PC-9 (cell line): ENCODE measurements around the gene EXOSC7. TPM values are rescaled to one million over a fixed set of nuclear protein-coding genes. Genes with fewer than 3 reads are reported as not detected.
"Not testable (repeated sequence)": the region's sequence is repeated elsewhere in the genome, so short reads cannot be mapped to it uniquely, and the experiment has no call there.

Experiments used
- BruUV-seq: library from RNA; stranded (reverse); fragments of 400-500 nt; replicated peaks from 2 replicates; lab custom pipeline; 2021; lab: Mats Ljungman, UMichigan
- CTCF ChIA-PET: fragments of 300-600 bp; sonication (Branson Sonifier 250); formaldehyde crosslinking; loops from one replicate; lab custom pipeline; 2022; ENCODE audit warnings: antibody characterized with exemption; lab: Charles Lee
- POLR2A ChIA-PET: fragments of 300-600 bp; sonication (Branson Sonifier 250); formaldehyde crosslinking; loops from one replicate; lab custom pipeline; 2022; ENCODE audit warnings: antibody characterized with exemption; ENCODE audit not compliant: unreplicated experiment; lab: Charles Lee
- DNase-seq, 2 experiments: peaks; one replicate each; pipeline versions ENCODE4 v3.0.0 to v3.0.0-alpha.2; 2015 to 2022; ENCODE audit warnings: mixed read lengths in 1 of 2
- H2AFZ ChIP-seq: fragments of 200-600 bp; sonication (generic); 2 replicates; pipeline ENCODE4 v1.8.1; 2017; ENCODE audit warnings: antibody characterized with exemption
- H3F3A ChIP-seq: fragments of 200-600 bp; sonication (generic); 2 replicates; pipeline ENCODE4 v1.8.1; 2017; ENCODE audit warnings: antibody characterized with exemption, mild to moderate bottlenecking, low read depth; ENCODE audit not compliant: insufficient read depth
- H3K27ac ChIP-seq: fragments of 200-600 bp; sonication (generic); 2 replicates; pipeline ENCODE4 v1.6.1; 2016; ENCODE audit warnings: mixed run types
- H3K27me3 ChIP-seq: fragments of 200-600 bp; sonication (generic); 2 replicates; pipeline ENCODE4 v1.6.1; 2016; ENCODE audit warnings: low read depth, mixed run types; ENCODE audit not compliant: insufficient read depth
- H3K36me3 ChIP-seq: fragments of 200-600 bp; sonication (generic); 2 replicates; pipeline ENCODE4 v1.6.1; 2016; ENCODE audit warnings: low read depth, mixed run types
- H3K4me1 ChIP-seq: fragments of 200-600 bp; sonication (generic); replicated peaks from 2 replicates; pipeline ENCODE4 v1.6.1; 2016; ENCODE audit warnings: mixed run types; ENCODE audit not compliant: insufficient read depth
- H3K4me2 ChIP-seq: fragments of 200-600 bp; sonication (generic); 2 replicates; pipeline ENCODE4 v1.6.1; 2017; ENCODE audit warnings: mixed run types
- H3K4me3 ChIP-seq: fragments of 200-600 bp; sonication (generic); 2 replicates; pipeline ENCODE4 v1.6.1; 2016; ENCODE audit warnings: mixed run types
- H3K79me2 ChIP-seq: fragments of 200-600 bp; sonication (generic); 2 replicates; pipeline ENCODE4 v1.6.1; 2017; ENCODE audit warnings: low read depth, mixed run types
- H3K9me2 ChIP-seq: fragments of 200-600 bp; sonication (generic); 2 replicates; pipeline ENCODE4 v1.8.1; 2017; ENCODE audit warnings: mild to moderate bottlenecking; ENCODE audit not compliant: insufficient read depth
- H3K9me3 ChIP-seq: fragments of 200-600 bp; sonication (generic); 2 replicates; pipeline ENCODE4 v1.8.1; 2016; ENCODE audit warnings: low read depth; ENCODE audit not compliant: insufficient read depth
- H4K20me1 ChIP-seq: fragments of 200-600 bp; sonication (generic); 2 replicates; pipeline ENCODE4 v1.8.1; 2017; ENCODE audit not compliant: insufficient read depth
- CTCF ChIP-seq: fragments of 200-600 bp; sonication (generic); conservative IDR thresholded peaks from 2 replicates; pipeline ENCODE4 v1.6.1; 2017; ENCODE audit warnings: mixed run types, antibody characterized with exemption, mild to moderate bottlenecking, moderate library complexity
- EZH2 ChIP-seq: fragments of 200-600 bp; sonication (generic); IDR thresholded peaks from 2 replicates; pipeline ENCODE4 v1.8.0; 2017; ENCODE audit warnings: antibody characterized with exemption, low read depth
- intact Hi-C: fragments of 100-400 bp; cut with micrococcal nuclease; formaldehyde crosslinking; loops from one replicate; pipeline ENCODE4 v1.10.0; 2022; ENCODE audit not compliant: unreplicated experiment
- total RNA-seq: library from RNA; stranded (reverse); gene quantifications from 2 replicates; pipeline ENCODE4 v1.2.3, GENCODE V29; 2021

The EXOSC7 gene
- total RNA-seq, 1 experiment from 2014 or later = 56.2 TPM

- no TSS peak for BruUV-seq
- POLR2A ChIA-PET = no interaction called here
- no peaks in the 10 kb centered on the region for H3F3A ChIP-seq
- H2AFZ ChIP-seq = no peak overlapping the region
- H3K4me3 ChIP-seq = no peak overlapping the region
- H3K79me2 ChIP-seq = no peaks in the 10 kb centered on the region
- H3K4me2 ChIP-seq = no peak overlapping the region
- H3K27me3 ChIP-seq = no peaks in the 10 kb centered on the region
- H3K36me3 ChIP-seq = peaks cover 6% of the 10 kb centered on the region; the same call in 1 of the 2 replicates
- H3K4me1 ChIP-seq = no peaks in the 10 kb centered on the region
- H4K20me1 ChIP-seq = no peaks in the 10 kb centered on the region
- no peak for DNase-seq
- no peaks in the 10 kb centered on the region for H3K9me2 ChIP-seq
- H3K27ac ChIP-seq = no peak overlapping the region; the same call in 1 of the 2 replicates
- H3K9me3 ChIP-seq = no peaks in the 10 kb centered on the region
- TF ChIP-seq EZH2 (no peak), CTCF (no peak)
- intact Hi-C loops = no loop called here
- CTCF ChIA-PET = interaction anchor here (1.3 kb wide), 1 partner anchor 42 kb away, joined by 6 read pairs; no protein-coding TSS in a partner anchor
Measured at GRCh38 chr3:44942202-44942921, 33.7 kb upstream of the EXOSC7 start.

- no TSS peak for BruUV-seq
- H2AFZ ChIP-seq = no peak overlapping the region
- CTCF ChIA-PET = no interaction called here
- H3K27me3 ChIP-seq = no peaks in the 10 kb centered on the region
- H3K4me1 ChIP-seq = no peaks in the 10 kb centered on the region
- H3K79me2 ChIP-seq = peaks cover 36% of the 10 kb centered on the region
- no peak for DNase-seq
- no peak overlapping the region for H3K27ac ChIP-seq
- POLR2A ChIA-PET = no interaction called here
- peaks cover 4% of the 10 kb centered on the region; the same call in 1 of the 2 replicates for H4K20me1 ChIP-seq
- H3K36me3 ChIP-seq = peaks cover 9% of the 10 kb centered on the region
- intact Hi-C loops = no loop called here
- no peaks in the 10 kb centered on the region for H3K9me3 ChIP-seq
- TF ChIP-seq EZH2 = no peak
- TF ChIP-seq CTCF = no peak
- no peaks in the 10 kb centered on the region for H3F3A ChIP-seq
- no peak overlapping the region for H3K4me2 ChIP-seq
- no peak overlapping the region for H3K4me3 ChIP-seq
- H3K9me2 ChIP-seq = no peaks in the 10 kb centered on the region
Measured at GRCh38 chr3:44948239-44948638, 27.8 kb upstream of the EXOSC7 start.

- H3K4me1 ChIP-seq = peaks cover 11% of the 10 kb centered on the region
- H3K9me3 ChIP-seq, POLR2A ChIA-PET, H4K20me1 ChIP-seq, CTCF ChIA-PET, H3K27me3 ChIP-seq, H3K4me3 ChIP-seq, H3F3A ChIP-seq, H3K27ac ChIP-seq, BruUV-seq, H3K9me2 ChIP-seq, H3K4me2 ChIP-seq, DNase-seq, H2AFZ ChIP-seq, intact Hi-C loops: not testable (repeated sequence)
- H3K36me3 ChIP-seq = peaks cover 13% of the 10 kb centered on the region
- peaks cover 51% of the 10 kb centered on the region for H3K79me2 ChIP-seq
Measured at GRCh38 chr3:44949770-44950169, 26.3 kb upstream of the EXOSC7 start.
